Astrocyte of the cerebellum (primary cell): ENCODE data around the gene KDM4B.

Experiments used
- DNase-seq: peaks from one replicate; pipeline ENCODE4 v3.0.0-alpha.2; 2011; ENCODE audit warnings: low read depth
- H3K4me3 ChIP-seq: 2 replicates; pipeline ENCODE4 v1.5.1; 2011; ENCODE audit warnings: mild to moderate bottlenecking, low read depth, low read length, moderate library complexity
- CTCF ChIP-seq: IDR thresholded peaks from 2 replicates; pipeline ENCODE4 v1.5.1; 2012; ENCODE audit warnings: low read length, low read depth, moderate library complexity, mild to moderate bottlenecking; ENCODE audit errors: missing control alignments
- in situ Hi-C: cut with HindIII; loops from 2 replicates; pipeline ENCODE4 v1.10.0; 2017; ENCODE audit warnings: low sequenced_read_pairs

KDM4B gene

GRCh38 chr19:5116292-5116691, 147.4 kb downstream of the KDM4B start:
- no peak for TF ChIP-seq CTCF
- in situ Hi-C loops, result loop anchor here (5.0 kb wide), 1 partner anchor 141 kb away; no protein-coding TSS in a partner anchor
- no peak for DNase-seq
- no peak overlapping the region for H3K4me3 ChIP-seq

GRCh38 chr19:5117421-5117820, 148.5 kb downstream of the KDM4B start:
- in situ Hi-C loops, result loop anchor here (5.0 kb wide), 1 partner anchor 140 kb away; no protein-coding TSS in a partner anchor
- H3K4me3 ChIP-seq, result no peak overlapping the region
- no peak for TF ChIP-seq CTCF
- DNase-seq, result no peak

- TF ChIP-seq CTCF, result no peak
- H3K4me3 ChIP-seq, result no peak overlapping the region
- in situ Hi-C loops, result loop anchor here (5.0 kb wide), 1 partner anchor 139 kb away; no protein-coding TSS in a partner anchor
- DNase-seq, result no peak
Measured at GRCh38 chr19:5118026-5118425, 149.1 kb downstream of the KDM4B start.

GRCh38 chr19:5119297-5119998, 150.5 kb downstream of the KDM4B start:
- no peak for TF ChIP-seq CTCF
- in situ Hi-C loops, result loop anchor here (5.0 kb wide), 1 partner anchor 138 kb away; no protein-coding TSS in a partner anchor
- H3K4me3 ChIP-seq, result no peak overlapping the region
- no peak for DNase-seq

GRCh38 chr19:5120321-5120720, 151.4 kb downstream of the KDM4B start:
- no peak overlapping the region for H3K4me3 ChIP-seq
- DNase-seq, result no peak
- in situ Hi-C loops, result no loop called here
- no peak for TF ChIP-seq CTCF

- no peak for TF ChIP-seq CTCF
- in situ Hi-C loops, result no loop called here
- H3K4me3 ChIP-seq, result no peak overlapping the region
Measured at GRCh38 chr19:5120833-5121232, 151.9 kb downstream of the KDM4B start.

More at GRCh38 chr19:5120833-5121232, 151.9 kb downstream of the KDM4B start:
- no peak for DNase-seq
